Stimulated activated CD4-positive, alpha-beta T cell treated with anti-CD3 and anti-CD28 coated beads, Interleukin-15, amount 100 ng/mL, for 24 hours (primary cell): ENCODE measurements around the gene KDM4D.
A peak's percentile ranks its signal among the peaks of the same experiment; 100 is the strongest.

ENCODE experiments used
- DNase-seq: peaks from one replicate; pipeline ENCODE4 v3.0.0-alpha.2; 2020

KDM4D gene

DNA sequence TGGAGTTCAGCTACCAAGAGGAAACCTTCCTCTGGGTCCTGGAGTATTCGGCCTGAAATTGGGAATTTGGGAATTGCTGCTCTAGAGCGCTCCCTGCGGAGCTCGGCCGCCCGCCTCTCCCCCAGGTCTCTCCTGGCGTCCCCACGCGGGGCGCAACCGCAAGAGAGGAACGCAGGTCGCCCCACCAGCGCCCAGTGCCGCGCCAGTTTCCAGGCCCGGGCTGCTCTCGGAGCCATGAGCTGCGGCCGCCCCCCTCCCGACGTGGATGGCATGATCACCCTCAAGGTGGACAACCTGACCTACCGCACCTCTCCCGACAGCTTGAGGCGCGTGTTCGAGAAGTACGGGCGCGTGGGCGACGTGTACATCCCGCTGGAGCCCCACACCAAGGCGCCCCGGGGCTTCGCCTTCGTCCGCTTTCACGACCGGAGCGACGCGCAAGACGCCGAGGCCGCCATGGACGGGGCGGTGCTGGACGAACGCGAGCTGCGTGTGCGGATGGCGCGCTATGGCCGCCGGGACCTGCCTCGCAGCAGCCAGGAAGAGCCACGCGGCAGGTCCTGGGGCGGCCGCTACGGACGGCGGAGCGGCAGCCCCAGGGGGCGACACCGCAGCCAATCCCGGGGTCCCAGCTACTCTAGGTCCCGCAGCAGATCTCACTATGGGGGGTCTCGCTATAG is 64.0 kb downstream of the KDM4D start:
- peak; percentile 20 for DNase-seq

DNA sequence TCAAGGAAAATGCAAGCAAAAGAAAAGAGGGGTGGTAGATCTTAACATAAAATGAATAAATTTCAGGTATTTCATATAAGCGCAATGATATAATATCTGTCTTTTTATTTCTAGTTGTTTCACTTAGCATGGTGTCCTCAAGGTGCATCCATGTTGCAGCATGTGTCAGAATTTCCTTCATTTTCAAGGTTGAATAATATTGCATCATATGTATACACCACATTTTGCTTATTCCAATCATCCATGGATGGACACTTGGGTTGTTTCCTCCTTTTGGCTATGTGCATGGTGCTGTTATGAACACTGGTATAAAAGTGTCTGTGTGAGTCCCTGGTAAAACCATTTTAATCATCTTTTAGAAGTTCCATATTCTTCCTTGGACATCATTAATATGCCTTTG is 68.7 kb downstream of the KDM4D start:
- no peak for DNase-seq

DNA sequence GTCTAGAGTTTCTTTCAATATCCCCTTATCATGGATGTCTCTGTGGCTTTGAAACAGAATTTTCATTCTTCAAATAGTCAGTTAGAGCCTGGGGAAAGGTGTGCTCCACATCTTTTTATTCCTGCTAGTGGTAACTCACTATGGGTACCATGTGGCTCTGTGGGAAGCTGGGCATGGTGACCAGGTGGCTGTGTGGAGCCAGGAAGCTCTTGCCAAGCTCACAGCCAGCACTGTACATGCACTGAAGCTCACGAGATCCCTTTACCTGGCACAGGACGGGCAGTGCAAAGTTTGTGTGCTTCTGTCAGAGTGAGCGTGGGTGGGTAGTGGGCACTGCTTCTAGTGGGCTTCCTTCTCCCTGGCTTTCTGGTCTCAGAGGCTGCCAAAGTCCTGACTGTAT is 69.4 kb downstream of the KDM4D start:
- no peak for DNase-seq

DNA sequence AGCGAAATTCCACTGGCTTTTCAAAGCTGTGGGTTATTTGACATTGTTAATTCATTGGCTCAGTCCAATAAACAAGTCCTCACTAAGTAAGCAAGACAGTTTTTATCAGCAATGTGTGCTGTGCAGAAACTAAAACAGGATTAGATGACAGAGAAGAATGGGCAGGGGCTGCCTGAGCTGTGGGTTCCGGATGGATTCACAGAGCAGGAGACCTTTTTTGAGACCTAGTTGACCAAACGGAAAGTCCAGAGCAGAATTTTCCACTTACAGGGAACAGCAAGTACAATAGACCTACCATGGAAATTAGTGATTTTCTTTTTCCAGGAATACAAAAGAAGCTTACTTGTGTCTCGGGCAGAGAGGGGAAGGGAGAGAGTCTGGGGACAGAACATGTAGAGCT is 70.5 kb downstream of the KDM4D start:
- no peak for DNase-seq

DNA sequence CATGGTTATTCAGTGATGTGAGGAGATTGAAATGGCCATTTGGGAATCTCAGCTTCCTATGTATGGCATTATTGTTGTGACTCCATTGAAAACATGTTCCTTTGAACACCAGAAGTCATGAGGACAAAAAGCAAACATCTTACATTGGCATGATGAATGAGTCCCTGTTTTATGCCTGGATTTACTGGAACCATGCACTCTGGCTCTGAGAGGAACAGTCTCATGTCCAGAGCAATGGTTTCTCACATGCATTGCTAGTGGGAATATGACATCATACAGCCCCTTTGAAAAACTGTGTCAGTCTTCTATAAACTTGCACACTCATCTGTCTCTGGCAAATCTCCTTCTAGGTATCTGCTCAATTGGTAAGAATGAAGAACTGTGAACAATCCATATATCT is 72.3 kb downstream of the KDM4D start:
- no peak for DNase-seq
